Gastrocnemius medialis (tissue), 4 donors: ENCODE measurements around the gene SLC35D2.

ENCODE experiments used
- POLR2A ChIP-seq, 2 donors: fragments of 450-650 bp; IDR thresholded peaks; one replicate each; pipeline ENCODE4 v1.6.1; 2017; ENCODE audit warnings: antibody characterized with exemption in 2 of 2, mild to moderate bottlenecking in 2 of 2, moderate library complexity in 2 of 2
- TF ChIP-seq, protein P1 (sequence below), 5 experiments: fragments of 450-650 bp in 3 of 5; fragments of 200-600 bp in 2 of 5; sonication (generic) in 2 of 5; IDR thresholded peaks in 4 of 5; conservative IDR thresholded peaks in 1 of 5; 1 replicate in 4 of 5; 2 replicates in 1 of 5; pipeline ENCODE4 v1.5.1; 2016 to 2019; ENCODE audit warnings: antibody characterized with exemption in 5 of 5, mild to moderate bottlenecking in 3 of 5, moderate library complexity in 3 of 5

DNA sequence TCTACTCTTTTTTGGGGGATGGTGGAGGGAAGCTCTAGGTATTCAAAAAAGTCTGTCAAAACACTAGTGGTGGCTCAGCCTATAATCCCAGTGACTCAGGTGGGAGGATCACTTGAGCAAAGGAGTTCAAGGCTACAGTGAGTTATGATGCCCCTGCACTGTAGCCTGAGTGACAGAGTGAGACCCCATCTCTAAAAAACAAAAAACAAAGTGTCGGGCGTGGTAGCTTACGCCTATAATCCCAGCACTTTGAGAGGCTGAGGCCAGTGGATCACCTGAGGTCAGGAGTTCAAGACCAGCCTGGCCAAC lies 15.8 kb upstream of the SLC35D2 start:
- TF ChIP-seq, protein P1, sequence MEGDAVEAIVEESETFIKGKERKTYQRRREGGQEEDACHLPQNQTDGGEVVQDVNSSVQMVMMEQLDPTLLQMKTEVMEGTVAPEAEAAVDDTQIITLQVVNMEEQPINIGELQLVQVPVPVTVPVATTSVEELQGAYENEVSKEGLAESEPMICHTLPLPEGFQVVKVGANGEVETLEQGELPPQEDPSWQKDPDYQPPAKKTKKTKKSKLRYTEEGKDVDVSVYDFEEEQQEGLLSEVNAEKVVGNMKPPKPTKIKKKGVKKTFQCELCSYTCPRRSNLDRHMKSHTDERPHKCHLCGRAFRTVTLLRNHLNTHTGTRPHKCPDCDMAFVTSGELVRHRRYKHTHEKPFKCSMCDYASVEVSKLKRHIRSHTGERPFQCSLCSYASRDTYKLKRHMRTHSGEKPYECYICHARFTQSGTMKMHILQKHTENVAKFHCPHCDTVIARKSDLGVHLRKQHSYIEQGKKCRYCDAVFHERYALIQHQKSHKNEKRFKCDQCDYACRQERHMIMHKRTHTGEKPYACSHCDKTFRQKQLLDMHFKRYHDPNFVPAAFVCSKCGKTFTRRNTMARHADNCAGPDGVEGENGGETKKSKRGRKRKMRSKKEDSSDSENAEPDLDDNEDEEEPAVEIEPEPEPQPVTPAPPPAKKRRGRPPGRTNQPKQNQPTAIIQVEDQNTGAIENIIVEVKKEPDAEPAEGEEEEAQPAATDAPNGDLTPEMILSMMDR (IDR thresholded peaks at IDR 0.05 in 4 of 5, conservative IDR thresholded peaks at IDR 0.05 in 1 of 5), result no peak
- no peak for TF ChIP-seq POLR2A (IDR thresholded peaks at IDR 0.05)
